ENCODE data around the gene SOX15.

SOX15 gene

GRCh38 chr17:7576432-7576937 is 13.4 kb downstream of the SOX15 start:
- DNase-seq = no peak

GRCh38 chr17:7575959-7576358 is 13.9 kb downstream of the SOX15 start:
- DNase-seq = no peak

- DNase-seq = no peak
These were observed 14.4 kb downstream of the SOX15 start for GRCh38 chr17:7575481-7575883.

- DNase-seq = no peak
These were observed 15.5 kb downstream of the SOX15 start for GRCh38 chr17:7574176-7574953.

- DNase-seq = peak; percentile 77
These were observed 16.4 kb downstream of the SOX15 start for GRCh38 chr17:7573324-7574080.

- no peak for DNase-seq
These were observed 17.1 kb downstream of the SOX15 start for GRCh38 chr17:7572588-7573323.

GRCh38 chr17:7572338-7572587 is 17.6 kb downstream of the SOX15 start:
- DNase-seq = peak; percentile 99

GRCh38 chr17:7570351-7570750 is 19.5 kb downstream of the SOX15 start:
- no peak for DNase-seq

GRCh38 chr17:7569571-7569970 is 20.3 kb downstream of the SOX15 start:
- no peak for DNase-seq

- no peak for DNase-seq
These were observed 26.6 kb downstream of the SOX15 start for GRCh38 chr17:7563115-7563869.

- DNase-seq = no peak
These were observed 27.7 kb downstream of the SOX15 start for GRCh38 chr17:7562208-7562605.

GRCh38 chr17:7561589-7562207 is 28.2 kb downstream of the SOX15 start, which contains the start of gene SENP3:
Gene SENP3 (plus strand): TSS chr17:7561919. CDS start chr17:7563077, 1,158 bp downstream.
- DNase-seq = peak; percentile 91

GRCh38 chr17:7561028-7561575 is 28.8 kb downstream of the SOX15 start:
- DNase-seq = peak; percentile 76

- peak; percentile 56 for DNase-seq
These were observed 29.5 kb downstream of the SOX15 start for GRCh38 chr17:7560172-7561027.

- DNase-seq = no peak
These were observed 30.3 kb downstream of the SOX15 start for GRCh38 chr17:7559320-7560171.

- no peak for DNase-seq
These were observed 31.2 kb downstream of the SOX15 start, which contains the start of gene TNFSF13 for GRCh38 chr17:7558544-7559319. Gene TNFSF13 (plus strand): TSS chr17:7558750. CDS start chr17:7559040, 290 bp downstream.

- DNase-seq = peak; percentile 63
These were observed 31.9 kb downstream of the SOX15 start for GRCh38 chr17:7557775-7558543.

GRCh38 chr17:7557147-7557764 is 32.6 kb downstream of the SOX15 start:
- no peak for DNase-seq
